Neuron (in vitro differentiated cells): Measurements from ENCODE around the gene RPH3AL.

ENCODE experiments used
- H2AFZ ChIP-seq: one replicate; pipeline ENCODE4 v1.6.1; 2013; ENCODE audit warnings: low read depth, mild to moderate bottlenecking, inconsistent platforms, low read length, moderate library complexity
- H3K27me3 ChIP-seq: one replicate; pipeline ENCODE4 v1.6.1; 2013; ENCODE audit warnings: low read length; ENCODE audit not compliant: insufficient read depth
- H3K36me3 ChIP-seq: one replicate; pipeline ENCODE4 v1.6.1; 2013; ENCODE audit warnings: low read length; ENCODE audit not compliant: insufficient read depth
- H3K4me1 ChIP-seq: one replicate; pipeline ENCODE4 v1.6.1; 2013; ENCODE audit warnings: low read length; ENCODE audit not compliant: insufficient read depth
- H3K4me3 ChIP-seq: 2 replicates; pipeline ENCODE4 v1.5.1; 2013; ENCODE audit warnings: mild to moderate bottlenecking, low read length, moderate library complexity
- H3K9me3 ChIP-seq: one replicate; pipeline ENCODE4 v1.6.1; 2013; ENCODE audit warnings: low read length

The RPH3AL gene

DNA sequence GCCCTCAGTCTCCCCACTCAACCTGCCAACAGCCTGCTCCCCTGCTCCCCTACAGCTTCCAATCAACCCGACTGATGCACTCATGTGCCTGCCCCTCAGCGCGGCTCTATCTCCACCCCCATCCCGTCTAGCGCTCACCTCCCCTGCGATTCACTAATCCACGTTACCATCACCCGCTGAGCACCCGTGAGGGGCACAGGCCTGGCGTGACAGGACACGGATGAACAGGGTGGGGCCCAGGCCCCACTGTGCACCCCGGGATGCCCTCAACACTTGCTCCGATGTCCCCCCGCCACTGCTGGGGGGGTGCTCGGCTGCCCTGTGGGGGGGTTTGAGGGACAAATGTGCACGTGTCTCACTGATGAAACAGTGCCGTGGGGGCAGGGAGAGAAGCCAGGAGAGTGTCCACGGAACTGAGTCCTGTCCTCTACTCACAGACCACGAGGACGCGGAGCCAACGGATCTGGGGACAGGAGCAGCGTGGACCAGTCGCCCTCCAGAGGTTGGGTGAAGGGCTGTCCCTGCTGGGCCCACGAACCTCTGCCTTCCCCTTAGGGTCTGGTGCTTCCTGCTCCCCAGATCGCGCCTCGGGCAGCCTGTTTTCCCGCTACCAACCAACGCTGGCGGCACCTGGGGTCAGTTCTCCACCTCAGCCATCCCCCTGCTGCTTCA lies 66.7 kb downstream of the RPH3AL start:
- H3K4me1 ChIP-seq: no peaks in the 10 kb centered on the region
- no peaks in the 10 kb centered on the region for H3K36me3 ChIP-seq
- no peak overlapping the region for H3K4me3 ChIP-seq
- H2AFZ ChIP-seq: no peak overlapping the region
- H3K27me3 ChIP-seq: no peaks in the 10 kb centered on the region
- H3K9me3 ChIP-seq: no peaks in the 10 kb centered on the region

DNA sequence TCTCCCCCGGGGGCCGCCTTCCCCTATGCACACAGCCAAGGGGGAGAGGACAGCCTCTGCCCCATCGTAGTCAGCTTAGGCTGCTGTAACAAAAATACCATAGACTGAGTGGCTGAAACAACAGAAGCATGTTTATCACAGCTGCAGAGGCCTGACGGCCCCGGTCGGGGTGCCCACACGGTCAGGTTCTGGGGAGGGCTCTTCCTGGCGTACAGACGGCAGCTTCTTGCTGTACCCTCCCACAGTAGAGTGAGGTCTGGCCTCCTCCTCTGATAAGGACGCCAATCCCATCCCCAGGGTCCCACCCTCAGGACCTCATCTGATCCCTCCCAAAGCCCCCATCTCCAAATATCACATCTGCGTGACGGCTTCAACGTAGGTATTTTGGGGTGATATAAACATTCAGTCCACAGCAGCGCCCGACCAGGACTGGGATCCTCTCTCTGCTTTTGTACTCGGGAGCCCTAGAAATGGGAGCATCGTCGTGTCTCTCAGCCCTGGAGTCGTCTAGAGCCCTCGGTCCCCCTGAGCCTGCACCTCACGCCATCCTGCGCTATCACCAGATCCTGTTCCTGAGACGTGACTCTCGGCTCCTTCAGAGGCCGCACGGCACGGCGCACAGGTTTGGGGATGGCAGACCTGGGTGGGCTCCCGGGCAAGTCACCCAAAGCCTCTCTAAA lies 67.8 kb downstream of the RPH3AL start:
- H3K4me3 ChIP-seq: no peak overlapping the region
- H3K9me3 ChIP-seq: no peaks in the 10 kb centered on the region
- no peaks in the 10 kb centered on the region for H3K36me3 ChIP-seq
- no peaks in the 10 kb centered on the region for H3K4me1 ChIP-seq
- H2AFZ ChIP-seq: no peak overlapping the region
- no peaks in the 10 kb centered on the region for H3K27me3 ChIP-seq

DNA sequence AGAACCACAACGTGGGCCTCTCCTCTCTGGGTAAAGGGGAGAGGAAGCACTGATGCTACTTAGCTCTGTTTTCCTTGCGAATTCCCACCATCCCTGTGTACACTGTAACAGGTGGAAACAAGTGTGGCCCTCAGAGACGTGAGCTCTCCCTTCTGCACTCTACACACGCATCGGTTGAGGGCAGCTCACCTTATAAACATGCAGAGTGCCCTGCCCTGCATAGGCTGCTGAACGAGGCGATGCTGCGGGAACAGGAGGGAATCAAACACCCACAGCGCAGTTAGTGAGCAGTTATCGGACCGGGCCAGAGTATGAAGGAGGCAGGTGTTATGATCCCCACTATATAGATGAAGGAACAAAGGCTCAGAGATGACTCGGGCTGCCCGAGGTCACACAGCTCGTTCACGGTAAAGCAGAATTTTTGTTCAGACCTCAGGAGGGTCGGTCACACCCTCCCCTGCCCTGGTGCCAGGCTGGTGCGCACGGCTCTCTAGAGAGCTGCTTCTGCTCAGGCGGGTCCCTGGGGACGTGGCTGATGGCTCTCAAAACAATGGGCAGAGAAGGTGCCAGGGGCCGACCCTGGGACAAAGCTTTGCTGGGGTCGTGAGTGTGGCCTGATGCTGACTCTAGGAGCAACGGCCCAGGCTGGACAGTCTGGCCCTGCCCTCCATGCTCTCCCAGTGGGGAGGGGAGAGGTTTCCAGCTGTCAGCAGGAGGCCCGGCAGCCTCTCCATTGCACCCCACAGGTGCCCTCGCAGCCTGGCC lies 68.5 kb downstream of the RPH3AL start:
- no peaks in the 10 kb centered on the region for H3K36me3 ChIP-seq
- no peak overlapping the region for H2AFZ ChIP-seq
- H3K4me1 ChIP-seq: no peaks in the 10 kb centered on the region
- H3K9me3 ChIP-seq: no peaks in the 10 kb centered on the region
- no peak overlapping the region for H3K4me3 ChIP-seq
- no peaks in the 10 kb centered on the region for H3K27me3 ChIP-seq

DNA sequence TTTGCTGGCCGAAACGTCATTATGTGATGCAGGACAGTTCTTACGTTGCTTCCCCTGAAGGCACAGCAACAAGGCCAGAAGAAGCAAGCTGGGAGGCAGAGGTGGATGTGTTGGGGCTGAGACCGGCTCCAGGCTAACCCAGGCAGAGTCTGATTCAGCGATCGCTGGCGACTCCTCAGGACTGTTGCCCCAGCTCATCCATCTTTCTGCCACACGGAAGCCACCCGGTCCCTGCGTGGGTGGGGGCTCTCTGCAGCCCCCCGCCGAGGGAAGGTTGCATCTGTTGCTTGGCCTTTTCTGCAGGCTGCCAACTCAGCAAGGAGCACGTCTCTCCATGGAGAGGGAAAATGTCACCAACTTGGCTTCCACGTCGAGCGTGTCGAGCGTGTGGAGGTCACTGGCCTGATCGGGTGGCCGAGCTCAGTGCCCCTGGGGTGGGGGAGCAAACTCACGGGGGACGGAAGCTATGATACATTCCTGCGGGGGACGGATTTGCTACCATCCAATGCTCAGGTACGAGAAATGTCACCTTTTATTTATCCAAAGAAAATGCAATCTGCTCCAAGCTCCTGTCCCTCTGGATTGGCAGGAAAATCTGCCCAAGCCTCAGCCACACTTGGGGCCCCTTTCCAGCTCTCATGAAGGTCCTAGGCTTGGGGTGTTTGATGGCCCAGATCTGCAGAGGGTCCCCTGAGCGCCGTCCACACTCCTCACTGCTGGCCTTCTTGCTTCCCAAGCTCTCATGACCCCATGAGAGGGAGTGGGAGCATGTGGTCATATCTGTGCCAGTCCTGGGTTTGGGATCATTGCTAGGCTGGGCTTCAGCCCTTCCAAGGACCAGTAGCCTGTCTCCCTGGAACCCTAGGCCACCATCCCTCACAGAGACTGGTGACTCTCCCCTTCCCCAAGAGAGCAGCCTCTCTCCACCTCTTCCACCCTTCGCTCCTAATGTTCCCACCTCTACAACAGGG lies 69.4 kb downstream of the RPH3AL start:
- no peaks in the 10 kb centered on the region for H3K9me3 ChIP-seq
- no peaks in the 10 kb centered on the region for H3K36me3 ChIP-seq
- H3K4me3 ChIP-seq: no peak overlapping the region
- no peak overlapping the region for H2AFZ ChIP-seq
- no peaks in the 10 kb centered on the region for H3K27me3 ChIP-seq
- no peaks in the 10 kb centered on the region for H3K4me1 ChIP-seq

DNA sequence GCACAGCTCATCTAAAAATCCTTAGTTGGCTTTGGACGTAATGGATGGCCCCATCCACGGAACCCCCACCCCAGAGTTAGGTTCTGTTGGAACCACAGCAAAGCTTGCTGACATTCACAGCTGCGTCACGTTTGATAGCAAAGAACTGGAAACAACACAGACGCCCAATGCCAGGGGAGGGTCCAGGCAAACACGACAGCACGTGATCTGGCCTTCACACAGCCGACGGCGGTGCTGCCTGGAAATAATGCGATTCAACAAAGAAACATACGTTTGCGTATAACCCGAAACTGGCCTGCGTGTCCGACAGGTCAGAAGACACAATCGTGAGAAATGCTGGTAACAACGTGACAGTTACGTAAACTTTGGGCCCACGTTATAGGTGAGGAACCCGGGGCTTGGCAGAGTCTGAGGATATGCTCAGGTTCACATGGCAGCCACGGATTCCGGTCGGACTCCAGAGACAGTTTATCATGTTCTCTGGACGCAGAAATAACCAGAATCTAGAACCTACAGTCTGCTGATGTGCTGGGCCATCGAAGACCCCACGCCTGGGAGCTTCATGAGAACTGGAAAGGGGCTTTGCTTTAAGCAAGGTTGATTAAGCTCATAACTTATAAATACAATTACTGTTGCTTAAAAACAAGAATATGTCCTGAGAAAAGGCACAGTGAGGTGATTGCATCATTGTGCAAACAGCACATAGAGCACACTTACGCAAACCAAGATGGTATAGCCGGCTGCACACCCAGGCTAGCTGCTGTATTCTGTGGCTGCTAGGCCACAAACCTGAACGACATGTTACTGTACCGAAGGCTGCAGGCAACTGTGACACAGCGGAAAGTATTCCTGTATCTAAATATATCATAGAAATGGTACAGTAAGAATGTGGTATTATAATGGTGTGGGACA lies 70.4 kb downstream of the RPH3AL start:
- Histone ChIP-seq H3K36me3 (no peaks in the 10 kb centered on the region), H3K27me3 (no peaks in the 10 kb centered on the region), H2AFZ (no peak overlapping the region), H3K4me3 (no peak overlapping the region), H3K9me3 (no peaks in the 10 kb centered on the region), H3K4me1 (no peaks in the 10 kb centered on the region)

DNA sequence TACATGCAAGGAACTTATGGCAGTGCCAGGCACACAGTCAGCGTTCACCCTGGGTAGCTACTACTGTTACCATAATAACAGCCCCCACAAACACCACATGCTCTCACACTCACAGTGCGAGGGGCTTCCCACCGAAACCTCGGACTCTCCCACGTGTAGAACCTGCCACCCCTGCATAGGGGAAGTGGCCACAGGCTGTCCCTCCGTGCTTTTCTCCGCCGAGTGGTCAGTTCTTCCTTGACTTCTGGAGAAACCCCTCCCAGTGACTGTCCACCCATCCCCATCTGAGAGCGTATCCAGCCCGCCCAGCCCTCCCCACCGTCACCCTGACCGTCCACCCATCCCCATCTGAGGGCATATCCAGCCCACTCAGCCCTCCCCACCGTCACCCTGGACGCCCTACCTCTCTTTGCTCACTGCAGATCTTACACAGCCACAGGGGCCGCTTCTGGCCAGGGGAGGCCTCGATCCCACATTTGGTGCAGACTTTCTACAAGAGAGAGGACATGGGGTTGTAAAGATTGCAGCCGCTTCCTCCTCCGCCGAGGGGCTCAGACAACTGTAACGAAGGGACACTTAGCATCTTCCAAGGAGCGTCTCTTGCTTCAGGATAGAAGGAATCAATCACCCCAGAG lies 71.1 kb downstream of the RPH3AL start:
- Histone ChIP-seq H2AFZ (no peak overlapping the region), H3K4me3 (no peak overlapping the region), H3K4me1 (no peaks in the 10 kb centered on the region), H3K27me3 (no peaks in the 10 kb centered on the region), H3K36me3 (no peaks in the 10 kb centered on the region), H3K9me3 (no peaks in the 10 kb centered on the region)

DNA sequence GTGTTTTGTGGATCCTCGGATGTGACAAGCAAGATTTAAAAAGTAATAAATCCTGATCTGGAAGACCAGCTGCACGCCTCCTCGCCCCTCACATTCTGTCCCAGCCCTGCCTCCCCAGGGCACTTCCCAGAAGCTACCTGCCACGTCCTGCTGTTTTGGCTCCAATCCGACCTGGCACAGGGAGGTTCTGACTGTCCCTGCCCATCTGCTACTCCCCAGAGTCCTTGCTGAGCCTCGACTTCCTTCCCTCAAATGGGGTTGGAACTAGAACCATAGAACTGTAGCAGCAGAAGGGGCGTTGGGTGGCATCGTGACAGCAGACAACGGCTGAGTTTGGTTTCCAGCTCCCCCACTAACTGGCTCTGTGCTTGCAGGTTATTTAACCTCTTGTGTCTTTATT lies 71.7 kb downstream of the RPH3AL start:
- Histone ChIP-seq H3K4me1 (no peaks in the 10 kb centered on the region), H2AFZ (no peak overlapping the region), H3K36me3 (no peaks in the 10 kb centered on the region), H3K27me3 (no peaks in the 10 kb centered on the region), H3K9me3 (no peaks in the 10 kb centered on the region), H3K4me3 (no peak overlapping the region)

DNA sequence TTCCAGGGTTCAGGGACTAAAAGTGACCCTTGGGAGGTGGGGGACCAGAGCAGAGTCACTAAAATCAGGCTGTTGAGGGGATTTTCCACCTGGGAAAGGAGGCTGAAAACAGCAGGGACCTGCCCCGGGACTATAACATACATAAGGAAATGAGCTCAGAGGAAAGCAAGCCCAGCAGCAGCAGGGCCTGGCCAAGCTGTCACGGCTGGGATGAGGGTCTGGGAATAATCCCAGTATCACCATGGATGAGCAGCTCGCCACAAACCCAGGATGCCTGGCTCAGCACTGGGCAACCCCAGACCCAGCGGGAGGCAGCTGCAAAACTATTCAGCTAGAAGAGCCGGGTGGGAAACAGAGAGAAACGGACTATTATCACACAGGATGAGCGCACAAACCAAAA lies 72.4 kb downstream of the RPH3AL start:
- Histone ChIP-seq H3K27me3 (no peaks in the 10 kb centered on the region), H3K4me3 (no peak overlapping the region), H3K9me3 (no peaks in the 10 kb centered on the region), H2AFZ (no peak overlapping the region), H3K36me3 (no peaks in the 10 kb centered on the region), H3K4me1 (no peaks in the 10 kb centered on the region)

DNA sequence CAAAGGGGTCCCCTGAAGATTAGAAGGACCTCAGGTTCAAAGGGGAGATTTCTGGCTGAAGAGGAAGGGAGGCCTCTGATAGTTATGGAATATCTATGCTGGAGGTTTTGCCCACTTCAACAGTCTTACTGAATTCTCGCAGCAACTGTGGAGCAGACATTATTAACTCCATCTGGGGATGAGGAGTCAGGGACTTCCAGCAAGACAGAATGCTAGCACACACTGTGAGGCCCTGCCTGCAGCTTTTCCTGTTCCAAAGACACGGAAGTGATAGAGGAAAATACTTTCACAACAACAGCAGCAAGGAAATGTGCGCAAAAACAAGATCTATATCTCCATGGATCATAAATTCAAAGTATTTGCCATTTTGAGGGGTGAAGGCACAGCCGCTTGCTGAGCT lies 72.8 kb downstream of the RPH3AL start:
- Histone ChIP-seq H3K9me3 (no peaks in the 10 kb centered on the region), H3K27me3 (no peaks in the 10 kb centered on the region), H3K4me1 (no peaks in the 10 kb centered on the region), H3K36me3 (no peaks in the 10 kb centered on the region), H2AFZ (no peak overlapping the region), H3K4me3 (no peak overlapping the region)

DNA sequence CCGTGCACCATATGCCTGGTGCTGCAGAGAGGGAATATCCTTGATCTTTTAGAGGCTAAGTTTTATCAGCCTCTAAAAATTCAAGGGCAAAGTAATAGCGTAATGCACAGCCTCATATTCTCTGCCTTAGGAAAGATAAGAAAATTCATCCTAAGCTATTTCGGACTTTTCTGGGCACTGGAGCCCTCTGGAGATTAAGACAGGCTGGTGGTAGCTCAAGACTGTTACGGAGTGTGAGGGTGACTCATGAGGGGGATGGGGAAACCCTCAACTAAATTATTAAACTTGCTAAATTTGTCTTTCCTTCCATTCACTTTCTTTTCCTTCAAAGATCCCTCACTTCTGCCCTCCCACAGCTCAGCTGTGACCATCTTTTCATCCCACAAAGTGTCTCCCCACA lies 73.3 kb downstream of the RPH3AL start:
- no peaks in the 10 kb centered on the region for H3K4me1 ChIP-seq
- no peak overlapping the region for H3K4me3 ChIP-seq
- H3K27me3 ChIP-seq: no peaks in the 10 kb centered on the region

DNA sequence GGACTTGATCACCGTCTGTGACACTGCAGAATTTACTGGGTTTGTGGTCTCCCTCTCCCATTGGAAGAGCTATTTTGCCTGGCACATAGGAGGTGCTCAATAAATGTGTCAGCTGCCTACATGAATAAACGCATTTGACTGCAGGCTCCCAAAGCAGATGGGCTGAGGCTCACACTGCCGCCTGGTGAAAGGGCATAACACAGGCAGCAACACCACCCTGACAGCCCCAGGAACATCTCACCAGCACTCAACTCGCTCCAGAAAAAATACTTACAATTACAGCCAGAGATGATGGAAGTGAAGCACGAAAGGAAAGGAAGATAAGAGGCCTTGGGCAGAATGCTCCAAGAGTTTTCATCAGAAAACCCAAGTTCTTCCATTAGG lies 73.9 kb downstream of the RPH3AL start:
- no peak overlapping the region for H3K4me3 ChIP-seq
- no peaks in the 10 kb centered on the region for H3K36me3 ChIP-seq
- H3K9me3 ChIP-seq: no peaks in the 10 kb centered on the region
- no peak overlapping the region for H2AFZ ChIP-seq
- H3K4me1 ChIP-seq: no peaks in the 10 kb centered on the region
- no peaks in the 10 kb centered on the region for H3K27me3 ChIP-seq

More for the DNA sequence above, 73.3 kb downstream of the RPH3AL start:
- Histone ChIP-seq H2AFZ (no peak overlapping the region), H3K36me3 (no peaks in the 10 kb centered on the region), H3K9me3 (no peaks in the 10 kb centered on the region)
